Upper lobe of left lung (tissue), 4 donors: ENCODE results near the gene ZFP36L2.

Experiments used
- EP300 ChIP-seq, 4 donors: sonication (generic); formaldehyde crosslinking; IDR thresholded peaks; one replicate each; pipeline ENCODE4 v1.5.1; 2017; ENCODE audit warnings: antibody characterized with exemption in 4 of 4, control low read depth in 2 of 4
- POLR2A ChIP-seq, 4 donors: fragments of 450-650 bp; IDR thresholded peaks; one replicate each; pipeline ENCODE4 v1.5.1; 2016 to 2017; ENCODE audit warnings: antibody characterized with exemption in 4 of 4, mild to moderate bottlenecking in 2 of 4
- POLR2AphosphoS5 ChIP-seq, 2 donors: sonication (generic); formaldehyde crosslinking; IDR thresholded peaks; one replicate each; pipeline ENCODE4 v1.5.1; 2017; ENCODE audit warnings: antibody characterized with exemption in 2 of 2
- TF ChIP-seq, protein P1 (sequence below), 6 experiments: fragments of 450-650 bp in 4 of 6; fragments of 200-600 bp in 2 of 6; sonication (generic) in 2 of 6; IDR thresholded peaks; one replicate each; pipeline ENCODE4 v1.5.1; 2016 to 2019; ENCODE audit warnings: antibody characterized with exemption in 6 of 6

DNA sequence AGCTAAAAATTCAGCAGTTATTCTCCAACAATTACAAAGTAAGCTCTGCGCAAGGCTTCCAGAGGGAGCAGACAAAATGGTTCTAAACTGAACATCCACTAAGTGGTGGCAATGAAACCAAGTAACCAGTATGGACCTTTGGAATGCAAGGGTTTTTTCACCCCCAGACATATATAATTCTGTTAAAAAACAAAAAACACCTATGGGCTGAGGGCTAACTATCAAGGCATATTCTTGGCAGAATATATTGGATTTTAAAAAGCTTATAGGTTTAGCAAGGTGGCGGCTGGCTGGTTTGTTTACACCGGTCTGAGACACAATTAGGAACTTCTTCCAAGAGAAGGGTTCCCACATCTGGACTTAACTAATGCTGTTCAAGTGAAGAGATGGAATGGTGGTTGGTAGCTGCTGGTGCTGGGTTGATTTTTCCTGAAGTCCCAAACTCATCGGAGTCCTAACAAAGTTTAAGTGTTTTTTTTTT, 2.8 kb downstream of the ZFP36L2 start:
- TF ChIP-seq POLR2AphosphoS5 (IDR thresholded peaks at IDR 0.05) (no peak), POLR2A (IDR thresholded peaks at IDR 0.05) (no peak), EP300 (IDR thresholded peaks at IDR 0.05) (no peak)
- TF ChIP-seq, protein P1, sequence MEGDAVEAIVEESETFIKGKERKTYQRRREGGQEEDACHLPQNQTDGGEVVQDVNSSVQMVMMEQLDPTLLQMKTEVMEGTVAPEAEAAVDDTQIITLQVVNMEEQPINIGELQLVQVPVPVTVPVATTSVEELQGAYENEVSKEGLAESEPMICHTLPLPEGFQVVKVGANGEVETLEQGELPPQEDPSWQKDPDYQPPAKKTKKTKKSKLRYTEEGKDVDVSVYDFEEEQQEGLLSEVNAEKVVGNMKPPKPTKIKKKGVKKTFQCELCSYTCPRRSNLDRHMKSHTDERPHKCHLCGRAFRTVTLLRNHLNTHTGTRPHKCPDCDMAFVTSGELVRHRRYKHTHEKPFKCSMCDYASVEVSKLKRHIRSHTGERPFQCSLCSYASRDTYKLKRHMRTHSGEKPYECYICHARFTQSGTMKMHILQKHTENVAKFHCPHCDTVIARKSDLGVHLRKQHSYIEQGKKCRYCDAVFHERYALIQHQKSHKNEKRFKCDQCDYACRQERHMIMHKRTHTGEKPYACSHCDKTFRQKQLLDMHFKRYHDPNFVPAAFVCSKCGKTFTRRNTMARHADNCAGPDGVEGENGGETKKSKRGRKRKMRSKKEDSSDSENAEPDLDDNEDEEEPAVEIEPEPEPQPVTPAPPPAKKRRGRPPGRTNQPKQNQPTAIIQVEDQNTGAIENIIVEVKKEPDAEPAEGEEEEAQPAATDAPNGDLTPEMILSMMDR (IDR thresholded peaks at IDR 0.05): no peak
